HUES64 (cell line): Measurements from ENCODE around the gene GFAP.

Source experiments
- H3K27ac ChIP-seq: 2 replicates; pipeline ENCODE4 v1.7.0; 2013; ENCODE audit warnings: low read depth, low read length, inconsistent platforms
- H3K27me3 ChIP-seq: 2 replicates; pipeline ENCODE4 v1.6.1; 2013; ENCODE audit warnings: mild to moderate bottlenecking, low read length; ENCODE audit not compliant: insufficient read depth
- H3K36me3 ChIP-seq: 2 replicates; pipeline ENCODE4 v1.6.1; 2013; ENCODE audit warnings: mild to moderate bottlenecking, low read length; ENCODE audit not compliant: insufficient read depth
- H3K4me1 ChIP-seq: 2 replicates; pipeline ENCODE4 v1.6.1; 2013; ENCODE audit warnings: mild to moderate bottlenecking, low read length, moderate library complexity; ENCODE audit not compliant: insufficient read depth
- H3K4me3 ChIP-seq: 2 replicates; pipeline ENCODE4 v1.5.1; 2013; ENCODE audit warnings: mild to moderate bottlenecking, low read length, moderate library complexity
- H3K9ac ChIP-seq: 2 replicates; pipeline ENCODE4 v1.6.1; 2013; ENCODE audit warnings: mild to moderate bottlenecking, low read depth, low read length
- H3K9me3 ChIP-seq: 2 replicates; pipeline ENCODE4 v1.6.1; 2013; ENCODE audit warnings: low read depth, low read length; ENCODE audit not compliant: insufficient read depth
- WGBS: fragments of 150-250, 120-280 bp; methylation state at CpG from one replicate; pipeline ENCODE4 v1.1.7; 2013; ENCODE audit warnings: missing lambda C conversion rate; 5-methylcytosine and 5-hydroxymethylcytosine counted together

GFAP gene

GRCh38 chr17:44920565-44920940, 5.3 kb upstream of the GFAP start:
- Histone ChIP-seq H3K9ac (no peak overlapping the region), H3K36me3 (peaks cover under 1% of the 10 kb centered on the region), H3K9me3 (no peaks in the 10 kb centered on the region), H3K4me1 (peaks cover 13% of the 10 kb centered on the region), H3K4me3 (no peak overlapping the region), H3K27me3 (no peaks in the 10 kb centered on the region), H3K27ac (no peak overlapping the region)
- WGBS, result 77% methylated on average over 7 of the region's 7 CpGs

GRCh38 chr17:44919885-44920564, 4.7 kb upstream of the GFAP start:
- 18% methylated on average over 9 of the region's 9 CpGs for WGBS
- Histone ChIP-seq H3K27me3 (no peaks in the 10 kb centered on the region), H3K9ac (no peak overlapping the region), H3K4me3 (no peak overlapping the region), H3K9me3 (no peaks in the 10 kb centered on the region), H3K27ac (no peak overlapping the region), H3K4me1 (peaks cover 13% of the 10 kb centered on the region), H3K36me3 (no peaks in the 10 kb centered on the region)

GRCh38 chr17:44919411-44919810, 4.1 kb upstream of the GFAP start:
- Histone ChIP-seq H3K27ac (no peak overlapping the region), H3K4me3 (no peak overlapping the region), H3K4me1 (peaks cover 13% of the 10 kb centered on the region), H3K9me3 (no peaks in the 10 kb centered on the region), H3K9ac (no peak overlapping the region), H3K27me3 (no peaks in the 10 kb centered on the region), H3K36me3 (no peaks in the 10 kb centered on the region)
- 83% methylated on average over 2 of the region's 2 CpGs for WGBS

GRCh38 chr17:44918006-44918405, 2.7 kb upstream of the GFAP start:
- Histone ChIP-seq H3K27ac (no peak overlapping the region), H3K4me3 (no peak overlapping the region), H3K4me1 (peaks cover 13% of the 10 kb centered on the region), H3K27me3 (peaks cover 8% of the 10 kb centered on the region), H3K36me3 (no peaks in the 10 kb centered on the region), H3K9me3 (no peaks in the 10 kb centered on the region), H3K9ac (no peak overlapping the region)
- WGBS, result 87% methylated on average over 2 of the region's 2 CpGs

GRCh38 chr17:44917456-44917855, 2.2 kb upstream of the GFAP start:
- Histone ChIP-seq H3K27me3 (peaks cover 13% of the 10 kb centered on the region), H3K4me1 (peaks cover 13% of the 10 kb centered on the region), H3K4me3 (no peak overlapping the region), H3K9ac (no peak overlapping the region), H3K27ac (no peak overlapping the region), H3K9me3 (no peaks in the 10 kb centered on the region), H3K36me3 (no peaks in the 10 kb centered on the region)
- 91% methylated on average over 6 of the region's 6 CpGs for WGBS

- H3K4me1 ChIP-seq, result peaks cover 13% of the 10 kb centered on the region
- no peaks in the 10 kb centered on the region for H3K9me3 ChIP-seq
- H3K36me3 ChIP-seq, result no peaks in the 10 kb centered on the region
- H3K4me3 ChIP-seq, result no peak overlapping the region
- no peak overlapping the region for H3K27ac ChIP-seq
- WGBS, result 85% methylated on average over 9 of the region's 10 CpGs
- H3K27me3 ChIP-seq, result peaks cover 20% of the 10 kb centered on the region
- no peak overlapping the region for H3K9ac ChIP-seq
Observed at GRCh38 chr17:44916781-44917241, 1.5 kb upstream of the GFAP start.

GRCh38 chr17:44915862-44916780, 821 bp upstream of the GFAP start:
- H3K4me1 ChIP-seq, result peaks cover 12% of the 10 kb centered on the region
- 92% methylated on average over 11 of the region's 11 CpGs for WGBS
- peaks cover 26% of the 10 kb centered on the region for H3K27me3 ChIP-seq

GRCh38 chr17:44914698-44915271, 515 bp downstream of the GFAP start:
- Histone ChIP-seq H3K27me3 (peaks cover 29% of the 10 kb centered on the region), H3K27ac (no peak overlapping the region), H3K36me3 (no peaks in the 10 kb centered on the region), H3K4me1 (0 out of 2 replicates have a peak, but pooled peaks cover 3% of the 10 kb centered on the region), H3K9ac (no peak overlapping the region), H3K9me3 (no peaks in the 10 kb centered on the region), H3K4me3 (no peak overlapping the region)
- 91% methylated on average over 19 of the region's 19 CpGs for WGBS

More at GRCh38 chr17:44915862-44916780, 821 bp upstream of the GFAP start:
- Histone ChIP-seq H3K27ac (no peak overlapping the region), H3K36me3 (no peaks in the 10 kb centered on the region), H3K9me3 (no peaks in the 10 kb centered on the region), H3K9ac (no peak overlapping the region), H3K4me3 (no peak overlapping the region)

GRCh38 chr17:44914148-44914547, 1.2 kb downstream of the GFAP start:
- H3K9me3 ChIP-seq, result no peaks in the 10 kb centered on the region
- no peak overlapping the region for H3K4me3 ChIP-seq
- no peak overlapping the region for H3K9ac ChIP-seq
- no peak overlapping the region for H3K27ac ChIP-seq
- H3K27me3 ChIP-seq, result peaks cover 29% of the 10 kb centered on the region
- no peaks in the 10 kb centered on the region for H3K36me3 ChIP-seq
- 91% methylated on average over 4 of the region's 4 CpGs for WGBS
- H3K4me1 ChIP-seq, result 0 out of 2 replicates have a peak, but pooled peaks cover 3% of the 10 kb centered on the region

GRCh38 chr17:44913676-44914075, 1.6 kb downstream of the GFAP start:
- Histone ChIP-seq H3K27ac (no peak overlapping the region), H3K36me3 (no peaks in the 10 kb centered on the region), H3K4me1 (0 out of 2 replicates have a peak, but pooled peaks cover 3% of the 10 kb centered on the region), H3K9me3 (no peaks in the 10 kb centered on the region), H3K9ac (no peak overlapping the region), H3K27me3 (peaks cover 29% of the 10 kb centered on the region), H3K4me3 (no peak overlapping the region)
- 73% methylated on average over 5 of the region's 6 CpGs for WGBS
